GM12878 (cell line): Measurements from ENCODE around the gene GRIK4. TPM values are rescaled to one million over a fixed set of nuclear protein-coding genes. Genes with fewer than 3 reads are reported as not detected.

Source experiments
- ATAC-seq: fragments of 200-7000 bp; cut with Tn5 transposase; 3 replicates; pipeline ENCODE4 v1.9.1; 2020; ENCODE audit warnings: mild to moderate bottlenecking, moderate library complexity
- BruUV-seq: library from RNA; stranded (reverse); fragments of 400-500 nt; replicated peaks from 2 replicates; lab custom pipeline; 2021; lab: Mats Ljungman, UMichigan
- CTCF ChIA-PET: fragments of 300-600 bp; sonication (Branson Sonifier 250); formaldehyde crosslinking; extraction: SDS; loops from one replicate; lab custom pipeline; 2021; ENCODE audit warnings: inconsistent platforms; lab: Yijun Ruan, JAX
- POLR2A ChIA-PET: fragments of 350-600 bp; formaldehyde crosslinking; extraction: SDS; loops from one replicate; lab custom pipeline; 2021; ENCODE audit warnings: inconsistent platforms; lab: Charles Lee
- RAD21 ChIA-PET: fragments of 300-600 bp; sonication (Branson Sonifier 250); formaldehyde crosslinking; loops from one replicate; lab custom pipeline; 2023; ENCODE audit warnings: antibody characterized with exemption; ENCODE audit not compliant: unreplicated experiment; lab: Charles Lee
- SMC1A ChIA-PET: fragments of 300-600 bp; sonication (Branson Sonifier 250); formaldehyde crosslinking; loops from one replicate; lab custom pipeline; 2023; ENCODE audit not compliant: unreplicated experiment, uncharacterized antibody; lab: Charles Lee
- DNase-seq: peaks from one replicate; pipeline ENCODE4 v3.0.0-alpha.2; 2011; ENCODE audit warnings: low read depth, low spot score
- FAIRE-seq: peaks from 3 replicates; lab custom pipeline; 2011; peaks lifted over from hg19 to GRCh38; lab: Jason Lieb, UNC
- H2AFZ ChIP-seq: 2 replicates; pipeline ENCODE4 v1.6.0; 2011; ENCODE audit warnings: low read depth, low read length, control low read depth; ENCODE audit not compliant: control insufficient read depth
- H3K27ac ChIP-seq: 2 replicates; pipeline ENCODE4 v1.5.1; 2011; ENCODE audit warnings: control low read depth; ENCODE audit not compliant: control insufficient read depth, insufficient read depth
- H3K27me3 ChIP-seq, 2 experiments: replicated peaks in 1 of 2; 2 replicates each; pipeline versions ENCODE4 v1.6.0 to v1.6.1; 2011; ENCODE audit warnings: low read length in 1 of 2; ENCODE audit not compliant: control insufficient read depth in 2 of 2, insufficient read depth in 2 of 2
- H3K36me3 ChIP-seq, 2 experiments: 2 replicates each; pipeline ENCODE4 v1.5.1; 2011; ENCODE audit warnings: low read length in 1 of 2; ENCODE audit not compliant: control insufficient read depth in 2 of 2, insufficient read depth in 2 of 2
- H3K4me1 ChIP-seq: 2 replicates; pipeline ENCODE4 v1.6.1; 2011; ENCODE audit warnings: mild to moderate bottlenecking, low read length, moderate library complexity, mixed read lengths; ENCODE audit not compliant: control insufficient read depth, insufficient read depth
- H3K4me2 ChIP-seq: 2 replicates; pipeline ENCODE4 v1.6.0; 2011; ENCODE audit warnings: control low read depth; ENCODE audit not compliant: control insufficient read depth, insufficient read depth
- H3K4me3 ChIP-seq: fragments of 200-600 bp; sonication (generic); 2 replicates; pipeline ENCODE4 v1.5.1; 2016
- H3K79me2 ChIP-seq: 2 replicates; pipeline ENCODE4 v1.6.0; 2011; ENCODE audit warnings: low read length; ENCODE audit not compliant: control insufficient read depth, insufficient read depth
- H3K9ac ChIP-seq: 2 replicates; pipeline ENCODE4 v1.8.0; 2011; ENCODE audit warnings: low read length, control low read depth, mixed read lengths; ENCODE audit not compliant: control insufficient read depth, insufficient read depth
- H3K9me3 ChIP-seq: replicated peaks from 3 replicates; pipeline ENCODE4 v1.5.1; 2011; ENCODE audit warnings: mild to moderate bottlenecking, low read length; ENCODE audit not compliant: control insufficient read depth, insufficient read depth
- H4K20me1 ChIP-seq: 2 replicates; pipeline ENCODE4 v1.6.0; 2011; ENCODE audit not compliant: control insufficient read depth, insufficient read depth
- EZH2 ChIP-seq: IDR thresholded peaks from 2 replicates; pipeline ENCODE4 v1.6.1; 2012; ENCODE audit warnings: low read depth, mild to moderate bottlenecking, control low read depth, inconsistent platforms, low read length, borderline replicate concordance; ENCODE audit not compliant: control insufficient read depth
- NFXL1 ChIP-seq: fragments of 450-650 bp; IDR thresholded peaks from 2 replicates; pipeline ENCODE4 v1.6.1; 2017; ENCODE audit warnings: antibody characterized with exemption, mild to moderate bottlenecking, borderline replicate concordance
- WGBS: methylation state at CpG from one replicate; pipeline ENCODE4 v1.1.6; 2016; ENCODE audit warnings: low lambda C conversion rate; ENCODE audit not compliant: insufficient replicate concordance, insufficient coverage; ENCODE audit errors: missing lambda C conversion rate; 5-methylcytosine and 5-hydroxymethylcytosine counted together
- in situ Hi-C: fragments of 300-500 bp; cut with MboI; formaldehyde crosslinking; loops from 9 replicates; pipeline ENCODE4 v1.14.3; 2018; ENCODE audit warnings: mixed read lengths
- intact Hi-C: fragments of 100-400 bp; cut with micrococcal nuclease; formaldehyde crosslinking; loops from one replicate; pipeline ENCODE4 v1.14.2; 2022; ENCODE audit not compliant: unreplicated experiment
- polyA plus RNA-seq, 11 experiments: library from polyadenylated mRNA; depleted of rRNA in 4 of 11; unstranded in 6 of 11; stranded (reverse) in 5 of 11; fragments of >200 nt; fragmentation: Nextera tagmentation in 4 of 11; fragmentation: Illumina TruSeq in 1 of 11; extraction: Ambion mirVana in 4 of 11; extraction: Trizol in 1 of 11; gene quantifications; 1 replicate in 1 of 11; 2 replicates in 10 of 11; pipeline versions ENCODE4 v1.2.1 to v1.2.3, GENCODE V29; 2011 to 2016; ENCODE audit warnings: inconsistent platforms in 2 of 11, missing spikeins in 2 of 11, low read depth in 1 of 11
- total RNA-seq, 4 experiments: library from RNA; depleted of rRNA in 3 of 4; stranded (reverse); fragments of >200 nt in 3 of 4; fragmentation: Illumina TruSeq in 1 of 4; extraction: Trizol in 1 of 4; gene quantifications; 2 replicates each; pipeline versions ENCODE4 v1.2.1 to v1.2.3, GENCODE V29; 2013 to 2021
- TF ChIP-seq, protein P1 (sequence below): IDR thresholded peaks from 2 replicates; pipeline ENCODE4 v1.6.1; 2012; ENCODE audit warnings: mild to moderate bottlenecking, low read depth, low read length

The GRIK4 gene
- total and polyA plus RNA-seq, 10 of the 15 experiments (the other 5 are each of a cell fraction or from before 2014, with no cell fraction given): 0.33 to 3.6 (median 0.72) TPM

DNA sequence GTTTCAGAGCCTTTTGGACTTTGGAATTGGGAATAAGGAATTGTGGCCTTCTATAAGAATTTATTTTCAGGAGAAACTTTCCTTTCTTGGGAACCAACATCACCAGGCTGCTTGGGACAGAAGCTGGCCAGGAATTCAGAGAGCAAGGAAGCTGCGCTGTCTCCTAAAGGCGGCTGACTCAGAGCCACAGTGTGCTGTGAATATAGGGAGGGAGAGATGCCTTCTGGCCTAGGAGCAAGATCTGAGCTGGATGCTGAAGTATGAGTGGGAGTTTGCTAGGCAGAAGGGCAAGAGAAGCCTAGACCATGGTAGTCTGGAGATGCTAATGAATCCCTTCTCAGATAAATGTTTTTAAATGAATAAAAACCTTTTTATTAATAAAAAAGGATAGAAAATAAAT, 298.7 kb downstream of the GRIK4 start:
- Histone ChIP-seq H3K27me3 (no peaks in the 10 kb centered on the region), H3K36me3 (no peaks in the 10 kb centered on the region; a peak in 2 of 4 replicates), H3K9me3 (no peaks in the 10 kb centered on the region), H4K20me1 (no peaks in the 10 kb centered on the region), H3K4me2 (no peak overlapping the region), H3K4me1 (no peaks in the 10 kb centered on the region), H3K27ac (no peak overlapping the region), H3K9ac (no peak overlapping the region), H2AFZ (no peak overlapping the region), H3K4me3 (no peak overlapping the region), H3K79me2 (no peaks in the 10 kb centered on the region)
- TF ChIP-seq EZH2: no peak
- TF ChIP-seq NFXL1: no peak
- TF ChIP-seq, protein P1, sequence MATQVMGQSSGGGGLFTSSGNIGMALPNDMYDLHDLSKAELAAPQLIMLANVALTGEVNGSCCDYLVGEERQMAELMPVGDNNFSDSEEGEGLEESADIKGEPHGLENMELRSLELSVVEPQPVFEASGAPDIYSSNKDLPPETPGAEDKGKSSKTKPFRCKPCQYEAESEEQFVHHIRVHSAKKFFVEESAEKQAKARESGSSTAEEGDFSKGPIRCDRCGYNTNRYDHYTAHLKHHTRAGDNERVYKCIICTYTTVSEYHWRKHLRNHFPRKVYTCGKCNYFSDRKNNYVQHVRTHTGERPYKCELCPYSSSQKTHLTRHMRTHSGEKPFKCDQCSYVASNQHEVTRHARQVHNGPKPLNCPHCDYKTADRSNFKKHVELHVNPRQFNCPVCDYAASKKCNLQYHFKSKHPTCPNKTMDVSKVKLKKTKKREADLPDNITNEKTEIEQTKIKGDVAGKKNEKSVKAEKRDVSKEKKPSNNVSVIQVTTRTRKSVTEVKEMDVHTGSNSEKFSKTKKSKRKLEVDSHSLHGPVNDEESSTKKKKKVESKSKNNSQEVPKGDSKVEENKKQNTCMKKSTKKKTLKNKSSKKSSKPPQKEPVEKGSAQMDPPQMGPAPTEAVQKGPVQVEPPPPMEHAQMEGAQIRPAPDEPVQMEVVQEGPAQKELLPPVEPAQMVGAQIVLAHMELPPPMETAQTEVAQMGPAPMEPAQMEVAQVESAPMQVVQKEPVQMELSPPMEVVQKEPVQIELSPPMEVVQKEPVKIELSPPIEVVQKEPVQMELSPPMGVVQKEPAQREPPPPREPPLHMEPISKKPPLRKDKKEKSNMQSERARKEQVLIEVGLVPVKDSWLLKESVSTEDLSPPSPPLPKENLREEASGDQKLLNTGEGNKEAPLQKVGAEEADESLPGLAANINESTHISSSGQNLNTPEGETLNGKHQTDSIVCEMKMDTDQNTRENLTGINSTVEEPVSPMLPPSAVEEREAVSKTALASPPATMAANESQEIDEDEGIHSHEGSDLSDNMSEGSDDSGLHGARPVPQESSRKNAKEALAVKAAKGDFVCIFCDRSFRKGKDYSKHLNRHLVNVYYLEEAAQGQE: no peak
- RAD21 ChIA-PET: no interaction called here
- 94% methylated on average over 2 of the region's 2 CpGs for WGBS
- in situ Hi-C loops (no loop called here), intact Hi-C loops (no loop called here)
- CTCF ChIA-PET: interaction anchor here (0.8 to 1.1 kb wide), 3 partner anchors 9 to 255 kb away, joined by 3 to 5 read pairs (median 3); no protein-coding TSS in a partner anchor
- ATAC-seq: no peak
- POLR2A ChIA-PET: no interaction called here
- no peak for FAIRE-seq
- DNase-seq: no peak
- SMC1A ChIA-PET: interaction anchor here (1.5 to 1.9 kb wide), 2 partner anchors 8 to 9 kb away, joined by 6 read pairs; no protein-coding TSS in a partner anchor
- BruUV-seq: no TSS peak
